Measurements from ENCODE around the gene CLGN. TPM values are rescaled to one million over a fixed set of nuclear protein-coding genes. Genes with fewer than 3 reads are reported as not detected.
"Not testable (repeated sequence)": the region's sequence is repeated elsewhere in the genome, so short reads cannot be mapped to it uniquely, and the experiment has no call there.

CLGN gene
- total RNA-seq, 1 experiment from 2014 or later: 2.9 TPM

GRCh38 chr4:140426610-140427105 is 790 bp downstream of the CLGN start:
- no peak overlapping the region for H3K27ac Mint-ChIP-seq (ENCODE audit: unreplicated experiment)
- intact Hi-C loops (cut with micrococcal nuclease; ENCODE audit: unreplicated experiment): no loop called here
- no peaks in the 10 kb centered on the region for H3K4me1 Mint-ChIP-seq (ENCODE audit: low read depth, unreplicated experiment)
- CTCF ChIA-PET: no interaction called here
- TF ChIP-seq CTCF (IDR thresholded peaks at IDR 0.05; ENCODE audit: unreplicated experiment): no peak
- DNase-seq: peak; percentile 16
- no TSS peak for BruUV-seq (replicated peaks)
- peaks cover 9% of the 10 kb centered on the region for H3K36me3 Mint-ChIP-seq (ENCODE audit: insufficient read depth, unreplicated experiment)
- peak overlapping the region; percentile 84 for H3K4me3 Mint-ChIP-seq (ENCODE audit: low read depth, unreplicated experiment)
- H3K27me3 Mint-ChIP-seq (ENCODE audit: unreplicated experiment): no peaks in the 10 kb centered on the region
- no peaks in the 10 kb centered on the region for H3K9me3 Mint-ChIP-seq (ENCODE audit: low read depth, unreplicated experiment)

- peaks cover 9% of the 10 kb centered on the region for H3K36me3 Mint-ChIP-seq (ENCODE audit: insufficient read depth, unreplicated experiment)
- no peak for TF ChIP-seq CTCF (IDR thresholded peaks at IDR 0.05; ENCODE audit: unreplicated experiment)
- intact Hi-C loops (cut with micrococcal nuclease; ENCODE audit: unreplicated experiment): no loop called here
- no peak overlapping the region for H3K4me3 Mint-ChIP-seq (ENCODE audit: low read depth, unreplicated experiment)
- no peaks in the 10 kb centered on the region for H3K9me3 Mint-ChIP-seq (ENCODE audit: low read depth, unreplicated experiment)
- no peak overlapping the region for H3K27ac Mint-ChIP-seq (ENCODE audit: unreplicated experiment)
- H3K4me1 Mint-ChIP-seq (ENCODE audit: low read depth, unreplicated experiment): no peaks in the 10 kb centered on the region
- no peaks in the 10 kb centered on the region for H3K27me3 Mint-ChIP-seq (ENCODE audit: unreplicated experiment)
- CTCF ChIA-PET: no interaction called here
- no peak for DNase-seq
- no TSS peak for BruUV-seq (replicated peaks)
Measured at GRCh38 chr4:140423106-140423505, 4.3 kb downstream of the CLGN start.

- H3K4me3 Mint-ChIP-seq (ENCODE audit: low read depth, unreplicated experiment); H3K27me3 Mint-ChIP-seq (ENCODE audit: unreplicated experiment); H3K4me1 Mint-ChIP-seq (ENCODE audit: low read depth, unreplicated experiment); DNase-seq; H3K36me3 Mint-ChIP-seq (ENCODE audit: insufficient read depth, unreplicated experiment); intact Hi-C loops (cut with micrococcal nuclease; ENCODE audit: unreplicated experiment); H3K27ac Mint-ChIP-seq (ENCODE audit: unreplicated experiment); BruUV-seq (replicated peaks); H3K9me3 Mint-ChIP-seq (ENCODE audit: low read depth, unreplicated experiment): not testable (repeated sequence)
- CTCF ChIA-PET: interaction anchor here (0.5 kb wide), 1 partner anchor 84 kb away, joined by 4 read pairs; no protein-coding TSS in a partner anchor
Measured at GRCh38 chr4:140413130-140413969, 14.1 kb downstream of the CLGN start.

- TF ChIP-seq CTCF (IDR thresholded peaks at IDR 0.05; ENCODE audit: unreplicated experiment): no peak
- intact Hi-C loops (cut with micrococcal nuclease; ENCODE audit: unreplicated experiment): no loop called here
- DNase-seq: no peak
- Mint-ChIP-seq H3K4me3 (ENCODE audit: low read depth, unreplicated experiment) (no peak overlapping the region), H3K4me1 (ENCODE audit: low read depth, unreplicated experiment) (no peaks in the 10 kb centered on the region), H3K27me3 (ENCODE audit: unreplicated experiment) (no peaks in the 10 kb centered on the region), H3K27ac (ENCODE audit: unreplicated experiment) (no peak overlapping the region), H3K36me3 (ENCODE audit: insufficient read depth, unreplicated experiment) (no peaks in the 10 kb centered on the region), H3K9me3 (ENCODE audit: low read depth, unreplicated experiment) (no peaks in the 10 kb centered on the region)
- no TSS peak for BruUV-seq (replicated peaks)
- CTCF ChIA-PET: no interaction called here
Measured at GRCh38 chr4:140408974-140409373, 18.5 kb downstream of the CLGN start.

- Mint-ChIP-seq H3K4me3 (ENCODE audit: low read depth, unreplicated experiment) (no peak overlapping the region), H3K27me3 (ENCODE audit: unreplicated experiment) (no peaks in the 10 kb centered on the region), H3K9me3 (ENCODE audit: low read depth, unreplicated experiment) (no peaks in the 10 kb centered on the region), H3K36me3 (ENCODE audit: insufficient read depth, unreplicated experiment) (no peaks in the 10 kb centered on the region), H3K4me1 (ENCODE audit: low read depth, unreplicated experiment) (no peaks in the 10 kb centered on the region), H3K27ac (ENCODE audit: unreplicated experiment) (no peak overlapping the region)
- no peak for DNase-seq
- CTCF ChIA-PET: no interaction called here
- TF ChIP-seq CTCF (IDR thresholded peaks at IDR 0.05; ENCODE audit: unreplicated experiment): no peak
- intact Hi-C loops (cut with micrococcal nuclease; ENCODE audit: unreplicated experiment): no loop called here
- BruUV-seq (replicated peaks): no TSS peak
Measured at GRCh38 chr4:140406292-140406691, 21.2 kb downstream of the CLGN start.

All from Calu3 (cell line).